Spinal cord (tissue), 10 donors: ENCODE data around the gene WDR5. TPM values are rescaled to one million over a fixed set of nuclear protein-coding genes. Genes with fewer than 3 reads are reported as not detected.

Experiments
- DNase-seq, 6 donors: peaks; one replicate each; pipeline versions ENCODE4 v3.0.0 to v3.0.0-alpha.2; 2013 to 2015; ENCODE audit warnings: low spot score in 6 of 6, low read depth in 4 of 6
- H3K27ac ChIP-seq: one replicate; pipeline ENCODE4 v1.5.1; 2013; ENCODE audit warnings: low read depth, low read length, control low read depth
- H3K27me3 ChIP-seq: one replicate; pipeline ENCODE4 v1.6.1; 2013; ENCODE audit warnings: low read length; ENCODE audit not compliant: control insufficient read depth, insufficient read depth
- H3K36me3 ChIP-seq: one replicate; pipeline ENCODE4 v1.6.1; 2013; ENCODE audit warnings: low read length; ENCODE audit not compliant: control insufficient read depth, insufficient read depth
- H3K4me1 ChIP-seq: one replicate; pipeline ENCODE4 v1.6.1; 2013; ENCODE audit warnings: low read length; ENCODE audit not compliant: control insufficient read depth, insufficient read depth
- H3K4me3 ChIP-seq: one replicate; pipeline ENCODE4 v1.5.1; 2013; ENCODE audit warnings: low read depth, low read length, control low read depth
- H3K9me3 ChIP-seq: one replicate; pipeline ENCODE4 v1.6.1; 2013; ENCODE audit warnings: low read length; ENCODE audit not compliant: control insufficient read depth, insufficient read depth
- WGBS: methylation state at CpG from one replicate; pipeline ENCODE4 v1.1.5; 2013; ENCODE audit warnings: missing lambda C conversion rate; ENCODE audit not compliant: insufficient coverage; 5-methylcytosine and 5-hydroxymethylcytosine counted together
- polyA plus RNA-seq, 2 donors: library from polyadenylated mRNA; unstranded; fragments of 120-200 nt; gene quantifications; one replicate each; pipeline ENCODE4 v1.2.1, GENCODE V29; 2013; ENCODE audit not compliant: insufficient read length in 2 of 2
- total RNA-seq, 2 donors: library from RNA; depleted of rRNA in 1 of 2; stranded (reverse); fragments of 120-200 nt in 1 of 2; fragments of >200 nt in 1 of 2; gene quantifications; one replicate each; pipeline versions ENCODE4 v1.2.3 to v1.2.4, GENCODE V29; 2013 to 2014
- donor health status: healthy.

The WDR5 gene
- total and polyA plus RNA-seq, 4 donors: 15.1 to 39.0 (median 30.1) TPM

DNA sequence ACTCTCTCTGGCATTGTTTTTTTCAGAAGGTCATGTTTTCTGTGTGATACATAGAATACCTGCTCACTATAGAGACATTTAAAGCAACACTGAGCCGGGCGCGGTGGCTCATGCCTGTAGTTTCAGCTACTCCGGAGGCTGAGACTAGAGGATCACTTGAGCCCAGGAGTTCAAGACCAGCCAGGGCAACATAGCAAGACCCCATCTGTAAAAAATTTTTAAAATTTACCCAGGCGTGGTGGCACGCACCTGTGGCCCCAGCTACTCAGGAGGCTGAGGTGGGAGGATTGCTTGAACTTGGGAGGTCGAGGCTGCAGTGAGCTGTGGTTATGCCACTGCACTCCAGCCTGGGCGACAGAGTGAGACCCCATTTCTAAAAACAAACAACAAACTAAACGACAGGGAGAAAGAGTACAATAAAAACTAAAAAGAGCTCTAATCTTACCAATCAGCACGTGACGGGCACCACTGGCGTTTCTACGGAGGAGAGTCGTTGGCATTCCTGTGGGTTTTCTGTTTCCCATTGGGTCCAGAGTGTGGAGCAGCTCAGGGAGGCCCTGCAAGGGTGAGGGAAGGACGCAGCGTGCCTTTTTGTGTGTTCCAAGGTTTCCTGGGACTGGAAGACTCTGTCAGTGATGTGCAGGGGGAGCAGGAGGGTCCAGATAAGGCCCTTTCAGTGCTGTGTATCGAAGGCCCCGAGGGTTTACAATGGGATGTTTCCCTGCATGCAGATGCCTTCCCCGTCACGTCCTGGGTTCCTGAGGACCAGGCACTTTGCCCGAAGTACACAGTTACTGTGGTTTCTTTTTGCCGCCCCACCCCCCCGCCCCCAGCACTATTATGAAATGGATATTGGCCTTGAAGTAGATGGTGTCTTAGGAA is 35.7 kb downstream of the WDR5 start:
- Histone ChIP-seq H3K27me3 (peaks cover 13% of the 10 kb centered on the region), H3K36me3 (peaks cover 2% of the 10 kb centered on the region), H3K4me3 (no peak overlapping the region), H3K9me3 (peaks cover 1% of the 10 kb centered on the region), H3K27ac (no peak overlapping the region), H3K4me1 (peaks cover 29% of the 10 kb centered on the region)
- WGBS: 56% methylated on average over 11 of the region's 23 CpGs
- no peak for DNase-seq

DNA sequence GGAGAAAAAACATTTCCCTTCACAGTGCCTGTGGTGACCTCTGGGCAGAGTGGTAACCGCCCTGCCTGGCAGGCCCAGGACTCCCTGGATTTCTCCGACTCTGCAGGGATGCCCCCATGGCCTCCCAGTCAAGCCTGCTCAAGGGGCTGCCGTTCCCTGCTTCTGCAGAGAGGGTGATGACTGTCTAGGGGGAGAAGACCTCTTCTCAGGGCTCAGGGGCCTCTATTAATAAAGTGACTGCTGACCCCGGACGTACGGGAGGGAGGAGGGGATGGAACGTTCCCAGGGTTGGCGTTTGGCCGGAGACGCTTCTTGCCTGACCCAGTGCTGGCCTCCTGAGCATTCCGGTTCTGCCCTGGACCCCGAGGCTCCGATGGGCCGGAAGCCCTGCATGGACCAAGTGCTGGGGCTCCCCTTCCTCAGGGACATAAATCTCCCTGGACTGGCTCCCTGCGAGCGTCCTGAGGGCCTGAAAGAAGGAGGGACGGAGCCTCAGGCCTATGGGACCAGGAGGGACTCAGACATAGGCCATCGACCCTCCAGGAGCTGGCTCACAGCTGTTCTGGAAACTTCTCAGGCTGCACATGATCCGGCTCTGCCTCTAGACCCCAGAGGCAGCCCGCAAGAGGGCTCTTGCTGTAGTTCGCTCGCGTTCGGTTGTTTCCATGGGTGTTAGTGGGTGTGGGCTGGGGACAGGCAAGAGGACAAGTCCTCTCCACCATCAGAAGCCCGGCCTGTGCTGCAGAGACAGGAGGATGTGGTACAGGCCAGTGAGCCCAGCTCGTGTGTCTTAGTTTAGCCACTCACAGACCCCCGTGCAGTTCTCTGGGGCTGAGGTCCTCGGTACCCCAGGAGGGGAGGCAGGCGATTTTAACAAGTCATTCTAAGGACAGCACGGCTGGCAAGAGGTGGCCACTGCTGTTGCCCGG is 36.6 kb downstream of the WDR5 start:
- H3K36me3 ChIP-seq: no peaks in the 10 kb centered on the region
- no peak overlapping the region for H3K4me3 ChIP-seq
- no peak for DNase-seq
- peaks cover 1% of the 10 kb centered on the region for H3K9me3 ChIP-seq
- peaks cover 32% of the 10 kb centered on the region for H3K4me1 ChIP-seq
- 81% methylated on average over 26 of the region's 31 CpGs for WGBS
- H3K27me3 ChIP-seq: peaks cover 15% of the 10 kb centered on the region
- no peak overlapping the region for H3K27ac ChIP-seq

- peaks cover 34% of the 10 kb centered on the region for H3K4me1 ChIP-seq
- no peak for DNase-seq
- H3K4me3 ChIP-seq: no peak overlapping the region
- peaks cover 1% of the 10 kb centered on the region for H3K9me3 ChIP-seq
- H3K27ac ChIP-seq: no peak overlapping the region
- no peaks in the 10 kb centered on the region for H3K36me3 ChIP-seq
- 92% methylated on average over 45 of the region's 46 CpGs for WGBS
- peaks cover 15% of the 10 kb centered on the region for H3K27me3 ChIP-seq
Observed at GRCh38 chr9:134173127-134174072, 37.5 kb downstream of the WDR5 start.

- H3K36me3 ChIP-seq: no peaks in the 10 kb centered on the region
- DNase-seq: no peak
- no peak overlapping the region for H3K27ac ChIP-seq
- peaks cover 15% of the 10 kb centered on the region for H3K27me3 ChIP-seq
- H3K4me3 ChIP-seq: no peak overlapping the region
- WGBS: 84% methylated on average over 9 of the region's 9 CpGs
- peaks cover 41% of the 10 kb centered on the region for H3K4me1 ChIP-seq
- no peaks in the 10 kb centered on the region for H3K9me3 ChIP-seq
Observed at GRCh38 chr9:134174073-134174449, 38.2 kb downstream of the WDR5 start.

GRCh38 chr9:134174526-134175290 is 38.8 kb downstream of the WDR5 start:
- Histone ChIP-seq H3K27me3 (peaks cover 18% of the 10 kb centered on the region), H3K4me3 (no peak overlapping the region), H3K9me3 (no peaks in the 10 kb centered on the region), H3K4me1 (peaks cover 45% of the 10 kb centered on the region), H3K27ac (no peak overlapping the region), H3K36me3 (no peaks in the 10 kb centered on the region)
- DNase-seq: no peak
- 83% methylated on average over 19 of the region's 19 CpGs for WGBS

GRCh38 chr9:134175291-134175807 is 39.5 kb downstream of the WDR5 start:
- WGBS: 77% methylated on average over 11 of the region's 20 CpGs
- H3K4me1 ChIP-seq: peaks cover 45% of the 10 kb centered on the region
- H3K27me3 ChIP-seq: peaks cover 18% of the 10 kb centered on the region

DNA sequence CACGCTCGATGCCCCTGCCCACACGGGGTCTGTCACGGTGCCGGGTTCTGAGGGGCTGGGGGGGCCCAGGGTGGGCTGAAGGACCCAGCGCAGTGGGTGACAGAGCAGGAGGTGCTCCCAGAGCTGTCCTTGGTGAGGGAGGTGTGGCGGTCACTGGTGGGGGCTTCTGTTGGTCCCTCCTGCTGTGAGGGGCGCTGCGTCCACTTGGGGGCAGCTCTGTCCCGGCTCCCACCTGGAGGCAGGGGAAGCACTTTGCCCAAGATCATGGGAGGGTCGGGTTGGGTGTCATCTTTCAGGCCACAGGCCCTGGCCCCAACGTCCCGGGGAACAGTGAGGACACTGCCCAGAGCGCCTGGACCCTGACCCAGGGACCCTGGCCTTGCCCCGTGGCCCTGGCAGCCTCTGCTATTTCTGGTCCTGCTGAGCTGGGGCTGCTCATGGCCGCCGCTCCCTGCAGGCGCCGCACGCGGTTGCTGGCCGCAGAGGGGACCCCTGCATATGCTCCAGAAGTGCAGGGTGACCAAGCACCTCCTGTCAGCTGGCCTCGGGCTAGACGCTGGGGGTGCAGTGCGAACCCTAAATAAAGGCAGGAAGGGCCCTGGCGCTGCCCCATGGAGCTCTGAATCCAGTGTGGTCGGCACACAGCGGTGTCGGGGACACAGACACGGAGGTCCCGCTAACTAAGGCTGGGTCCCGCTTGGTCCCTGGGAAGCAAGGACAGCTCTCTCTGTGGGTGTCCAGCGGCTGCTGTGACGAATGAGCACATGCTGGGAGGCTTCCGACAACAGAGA is 40.1 kb downstream of the WDR5 start:
- H3K27me3 ChIP-seq: peaks cover 18% of the 10 kb centered on the region
- H3K4me1 ChIP-seq: peaks cover 45% of the 10 kb centered on the region
- no peak overlapping the region for H3K4me3 ChIP-seq
- no peaks in the 10 kb centered on the region for H3K36me3 ChIP-seq
- H3K27ac ChIP-seq: no peak overlapping the region
- no peaks in the 10 kb centered on the region for H3K9me3 ChIP-seq
- DNase-seq: no peak
- WGBS: 43% methylated on average over 34 of the region's 35 CpGs

More at GRCh38 chr9:134175291-134175807, 39.5 kb downstream of the WDR5 start:
- Histone ChIP-seq H3K27ac (no peak overlapping the region), H3K36me3 (no peaks in the 10 kb centered on the region), H3K4me3 (no peak overlapping the region), H3K9me3 (no peaks in the 10 kb centered on the region)
- DNase-seq: no peak

DNA sequence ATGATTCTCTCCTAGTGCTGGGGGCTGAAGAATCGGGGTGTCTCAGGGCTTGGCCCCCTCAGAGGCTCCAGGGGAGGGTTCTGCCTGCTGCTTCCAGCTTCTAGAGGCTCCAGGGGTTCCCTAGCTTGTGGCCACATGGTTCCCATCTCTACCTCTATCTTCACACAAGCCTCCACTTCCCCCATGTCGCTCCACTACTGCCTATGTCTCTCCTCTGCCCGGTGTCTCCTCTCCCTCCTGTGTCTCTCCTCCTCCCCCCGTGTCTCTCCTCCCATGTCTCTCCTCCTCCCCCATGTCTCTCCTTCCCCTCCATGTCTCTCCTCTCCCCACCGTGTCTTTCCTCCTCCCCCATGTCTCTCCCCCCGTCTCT is 40.7 kb downstream of the WDR5 start:
- 48% methylated on average over 4 of the region's 6 CpGs for WGBS
- Histone ChIP-seq H3K27ac (no peak overlapping the region), H3K9me3 (no peaks in the 10 kb centered on the region), H3K4me1 (peaks cover 45% of the 10 kb centered on the region), H3K27me3 (peaks cover 18% of the 10 kb centered on the region), H3K4me3 (no peak overlapping the region), H3K36me3 (no peaks in the 10 kb centered on the region)
- DNase-seq: no peak
